DND-41 (cell line): ENCODE results near the gene SMOC2.

Experiments
- ATAC-seq: fragments of 200-7000 bp; cut with Tn5 transposase; 3 replicates; pipeline ENCODE4 v1.9.1; 2021; ENCODE audit warnings: low read depth; ENCODE audit not compliant: insufficient read depth
- DNase-seq: peaks from one replicate; pipeline ENCODE4 v3.0.0-alpha.2; 2020
- H2AFZ ChIP-seq: 2 replicates; pipeline ENCODE4 v1.6.0; 2012; ENCODE audit warnings: low read depth, low read length
- H3K27ac ChIP-seq: 2 replicates; pipeline ENCODE4 v1.5.1; 2012; ENCODE audit warnings: low read length, inconsistent platforms
- H3K27me3 ChIP-seq: fragments of 200-600 bp; sonication (generic); 2 replicates; pipeline ENCODE4 v1.6.0; 2012; ENCODE audit warnings: low read length, mild to moderate bottlenecking, inconsistent platforms; ENCODE audit not compliant: insufficient read depth, poor library complexity
- H3K36me3 ChIP-seq: 2 replicates; pipeline ENCODE4 v1.5.1; 2012; ENCODE audit warnings: low read length, inconsistent platforms; ENCODE audit not compliant: insufficient read depth
- H3K4me1 ChIP-seq: 2 replicates; pipeline ENCODE4 v1.5.1; 2012; ENCODE audit warnings: mild to moderate bottlenecking, low read length; ENCODE audit not compliant: insufficient read depth
- H3K4me2 ChIP-seq: 2 replicates; pipeline ENCODE4 v1.6.0; 2012; ENCODE audit warnings: mild to moderate bottlenecking, moderate library complexity, low read length, inconsistent platforms; ENCODE audit not compliant: insufficient read depth
- H3K4me3 ChIP-seq, 2 experiments: fragments of 200-600 bp in 1 of 2; shearing (Covaris generic) in 1 of 2; 2 replicates each; pipeline ENCODE4 v1.5.1; 2012 to 2016; ENCODE audit warnings: inconsistent platforms in 2 of 2, low read length in 2 of 2, mild to moderate bottlenecking in 2 of 2, low read depth in 1 of 2, moderate library complexity in 1 of 2
- H3K79me2 ChIP-seq: 2 replicates; pipeline ENCODE4 v1.6.0; 2012; ENCODE audit warnings: low read length, inconsistent platforms; ENCODE audit not compliant: insufficient read depth
- H3K9ac ChIP-seq: 2 replicates; pipeline ENCODE4 v1.6.0; 2012; ENCODE audit warnings: low read depth, mild to moderate bottlenecking, inconsistent platforms, low read length, moderate library complexity
- H3K9me3 ChIP-seq: 2 replicates; pipeline ENCODE4 v1.5.1; 2012; ENCODE audit warnings: low read length, moderate library complexity, mild to moderate bottlenecking, inconsistent platforms; ENCODE audit not compliant: insufficient read depth, severe bottlenecking
- H4K20me1 ChIP-seq: 2 replicates; pipeline ENCODE4 v1.6.0; 2012; ENCODE audit warnings: low read length; ENCODE audit not compliant: insufficient read depth
- EZH2 ChIP-seq: IDR thresholded peaks from 3 replicates; pipeline ENCODE4 v1.6.1; 2012; ENCODE audit warnings: borderline replicate concordance, low read depth, mild to moderate bottlenecking, moderate library complexity, low read length, inconsistent platforms; ENCODE audit not compliant: severe bottlenecking
- TF ChIP-seq, protein P1 (sequence below): IDR thresholded peaks from 2 replicates; pipeline ENCODE4 v1.5.1; 2012; ENCODE audit warnings: borderline replicate concordance, low read length, moderate library complexity, mild to moderate bottlenecking; ENCODE audit not compliant: poor library complexity, severe bottlenecking; ENCODE audit errors: extremely low read depth

SMOC2 gene

DNA sequence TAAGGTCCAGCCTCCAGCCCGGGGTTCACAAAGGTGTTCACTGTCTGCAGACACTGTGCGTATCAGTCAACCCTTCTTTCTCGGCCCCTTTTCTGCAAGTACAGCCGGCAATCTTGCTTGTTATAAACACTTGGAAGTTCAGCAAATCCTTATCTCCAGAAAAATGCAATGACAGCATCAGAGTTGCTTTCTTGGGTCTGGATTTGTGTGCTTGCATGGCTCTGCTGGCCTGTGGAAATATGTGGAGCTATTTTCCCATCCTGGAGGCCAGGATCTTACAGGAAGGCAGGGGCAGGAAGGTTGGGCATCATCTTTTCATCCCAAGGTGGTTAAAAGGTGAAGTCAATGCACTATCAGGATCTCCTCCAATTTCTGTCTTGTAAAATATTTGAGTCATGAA is 100.3 kb downstream of the SMOC2 start:
- H3K4me1 ChIP-seq = no peaks in the 10 kb centered on the region
- no peaks in the 10 kb centered on the region for H3K9me3 ChIP-seq
- ATAC-seq (no peak), DNase-seq (no peak)
- H3K27ac ChIP-seq = no peak overlapping the region
- TF ChIP-seq, protein P1, sequence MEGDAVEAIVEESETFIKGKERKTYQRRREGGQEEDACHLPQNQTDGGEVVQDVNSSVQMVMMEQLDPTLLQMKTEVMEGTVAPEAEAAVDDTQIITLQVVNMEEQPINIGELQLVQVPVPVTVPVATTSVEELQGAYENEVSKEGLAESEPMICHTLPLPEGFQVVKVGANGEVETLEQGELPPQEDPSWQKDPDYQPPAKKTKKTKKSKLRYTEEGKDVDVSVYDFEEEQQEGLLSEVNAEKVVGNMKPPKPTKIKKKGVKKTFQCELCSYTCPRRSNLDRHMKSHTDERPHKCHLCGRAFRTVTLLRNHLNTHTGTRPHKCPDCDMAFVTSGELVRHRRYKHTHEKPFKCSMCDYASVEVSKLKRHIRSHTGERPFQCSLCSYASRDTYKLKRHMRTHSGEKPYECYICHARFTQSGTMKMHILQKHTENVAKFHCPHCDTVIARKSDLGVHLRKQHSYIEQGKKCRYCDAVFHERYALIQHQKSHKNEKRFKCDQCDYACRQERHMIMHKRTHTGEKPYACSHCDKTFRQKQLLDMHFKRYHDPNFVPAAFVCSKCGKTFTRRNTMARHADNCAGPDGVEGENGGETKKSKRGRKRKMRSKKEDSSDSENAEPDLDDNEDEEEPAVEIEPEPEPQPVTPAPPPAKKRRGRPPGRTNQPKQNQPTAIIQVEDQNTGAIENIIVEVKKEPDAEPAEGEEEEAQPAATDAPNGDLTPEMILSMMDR = no peak
- TF ChIP-seq EZH2 = no peak
- H2AFZ ChIP-seq = no peak overlapping the region
- no peaks in the 10 kb centered on the region for H3K79me2 ChIP-seq
- H3K27me3 ChIP-seq = no peaks in the 10 kb centered on the region
- H3K4me3 ChIP-seq = no peak overlapping the region
- no peak overlapping the region for H3K4me2 ChIP-seq
- no peaks in the 10 kb centered on the region for H3K36me3 ChIP-seq
- H4K20me1 ChIP-seq = no peaks in the 10 kb centered on the region
- no peak overlapping the region for H3K9ac ChIP-seq

DNA sequence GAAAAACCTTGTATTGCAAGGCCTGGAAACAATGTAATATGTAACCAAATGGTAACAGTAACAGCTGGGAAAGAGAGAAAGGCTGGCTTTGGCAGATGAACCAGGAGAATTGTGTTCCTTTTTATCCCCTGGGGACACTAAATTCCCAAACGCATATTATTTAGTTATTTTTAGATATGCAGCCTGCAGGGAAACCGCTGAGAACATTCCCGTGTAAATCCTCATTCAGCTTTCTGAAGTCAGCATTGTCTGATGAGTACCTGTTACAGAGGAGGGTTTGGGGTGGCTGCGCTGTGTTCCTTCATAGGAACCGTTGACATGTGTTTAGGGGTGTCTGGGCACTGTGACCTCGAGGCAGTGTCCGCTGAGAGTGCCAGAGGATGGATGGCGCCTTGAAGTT is 101.3 kb downstream of the SMOC2 start:
- Histone ChIP-seq H3K9ac (no peak overlapping the region), H3K36me3 (no peaks in the 10 kb centered on the region), H2AFZ (no peak overlapping the region), H3K4me1 (no peaks in the 10 kb centered on the region), H3K4me2 (no peak overlapping the region), H3K9me3 (no peaks in the 10 kb centered on the region), H3K27ac (no peak overlapping the region), H3K4me3 (no peak overlapping the region), H4K20me1 (no peaks in the 10 kb centered on the region), H3K27me3 (no peaks in the 10 kb centered on the region), H3K79me2 (no peaks in the 10 kb centered on the region)
- DNase-seq (no peak), ATAC-seq (no peak)
- TF ChIP-seq EZH2 = no peak
- TF ChIP-seq, protein P1 = no peak

DNA sequence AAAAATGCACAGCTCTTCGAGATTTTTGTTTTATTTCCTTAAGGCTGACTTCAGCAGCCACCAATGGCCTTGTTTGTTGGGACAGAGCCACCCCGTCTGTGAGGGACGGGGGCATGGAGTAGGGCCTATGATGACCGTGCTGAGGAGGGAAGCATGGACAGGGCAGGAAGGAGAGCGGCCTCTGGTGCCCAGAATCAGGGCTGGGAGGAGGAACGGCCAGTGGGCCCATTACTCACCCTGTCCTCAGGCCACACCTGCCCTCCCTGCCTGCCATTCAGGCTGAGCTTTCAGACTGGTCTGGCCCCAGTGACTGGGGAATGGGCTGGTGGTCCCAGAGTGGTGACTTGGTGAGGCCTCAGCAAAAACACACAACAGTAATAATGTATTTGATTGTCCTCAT is 104.4 kb downstream of the SMOC2 start:
- no peaks in the 10 kb centered on the region for H3K36me3 ChIP-seq
- DNase-seq = no peak
- no peaks in the 10 kb centered on the region for H3K27me3 ChIP-seq
- H3K4me2 ChIP-seq = no peak overlapping the region
- no peaks in the 10 kb centered on the region for H3K4me1 ChIP-seq
- no peak overlapping the region for H3K4me3 ChIP-seq
- no peak overlapping the region for H2AFZ ChIP-seq
- TF ChIP-seq, protein P1 = no peak
- TF ChIP-seq EZH2 = no peak
- H3K79me2 ChIP-seq = no peaks in the 10 kb centered on the region
- no peak overlapping the region for H3K27ac ChIP-seq
- no peak for ATAC-seq
- no peaks in the 10 kb centered on the region for H3K9me3 ChIP-seq
- H3K9ac ChIP-seq = no peak overlapping the region
- H4K20me1 ChIP-seq = no peaks in the 10 kb centered on the region

DNA sequence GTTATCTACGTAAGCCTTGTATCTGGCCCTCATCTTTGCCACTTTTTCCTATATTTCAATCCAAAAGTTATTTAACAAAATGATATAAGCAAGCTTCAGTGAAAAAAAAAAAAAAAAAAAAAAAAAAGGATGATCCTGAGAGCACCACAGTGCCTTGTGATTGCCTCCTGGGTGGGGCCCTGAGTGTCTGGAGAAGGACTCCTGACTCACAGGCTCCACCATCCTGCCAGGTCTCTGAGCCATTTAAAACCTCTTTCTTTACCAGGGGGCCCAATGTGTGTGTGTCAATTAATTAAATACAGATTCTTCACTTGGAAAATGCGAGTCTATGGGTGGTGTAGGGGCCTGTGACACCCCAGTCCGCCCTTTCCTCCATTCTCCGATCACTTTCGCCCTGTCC is 105.2 kb downstream of the SMOC2 start:
- no peaks in the 10 kb centered on the region for H4K20me1 ChIP-seq
- H3K9ac ChIP-seq = no peak overlapping the region
- no peak overlapping the region for H3K27ac ChIP-seq
- DNase-seq (no peak), ATAC-seq (no peak)
- no peaks in the 10 kb centered on the region for H3K27me3 ChIP-seq
- no peak overlapping the region for H3K4me2 ChIP-seq
- no peak overlapping the region for H3K4me3 ChIP-seq
- H3K9me3 ChIP-seq = no peaks in the 10 kb centered on the region
- no peak overlapping the region for H2AFZ ChIP-seq
- no peaks in the 10 kb centered on the region for H3K4me1 ChIP-seq
- no peaks in the 10 kb centered on the region for H3K36me3 ChIP-seq
- TF ChIP-seq, protein P1 = no peak
- no peak for TF ChIP-seq EZH2
- no peaks in the 10 kb centered on the region for H3K79me2 ChIP-seq
